ENCODE results near the gene SUDS3. TPM values are rescaled to one million over a fixed set of nuclear protein-coding genes. Genes with fewer than 3 reads are reported as not detected.

The SUDS3 gene
- total RNA-seq, 1 experiment from 2014 or later: 62.8 TPM

GRCh38 chr12:118374909-118375308 lies 1.4 kb upstream of the SUDS3 start:
- Histone ChIP-seq H4K20me1 (ENCODE audit: low read length) (peaks cover 3% of the 10 kb centered on the region; the same call in 1 of the 2 replicates), H3K4me1 (ENCODE audit: insufficient read depth, low read length) (peaks cover 29% of the 10 kb centered on the region), H3K4me2 (ENCODE audit: low read length) (no peak overlapping the region), H2AFZ (ENCODE audit: low read length) (no peak overlapping the region), H3K9me2 (replicated peaks; ENCODE audit: low read length) (no peaks in the 10 kb centered on the region), H3K9me3 (ENCODE audit: low read length) (no peaks in the 10 kb centered on the region), H3K36me3 (ENCODE audit: low read depth, low read length) (peaks cover 7% of the 10 kb centered on the region), H3K9ac (ENCODE audit: low read length) (no peak overlapping the region), H3K27me3 (ENCODE audit: low read length) (no peaks in the 10 kb centered on the region), H3K27ac (ENCODE audit: low read length) (no peak overlapping the region), H3F3A (ENCODE audit: low read length, unreplicated experiment) (no peaks in the 10 kb centered on the region), H3K4me3 (ENCODE audit: low read length) (no peak overlapping the region), H3K79me2 (ENCODE audit: low read length) (peaks cover 63% of the 10 kb centered on the region)
- no TSS peak for BruUV-seq (replicated peaks)
- no peak for TF ChIP-seq EZH2 (IDR thresholded peaks at IDR 0.05; ENCODE audit: low read length, unreplicated experiment)
- TF ChIP-seq EZH2phosphoT487 (IDR thresholded peaks at IDR 0.05; ENCODE audit: borderline replicate concordance, low read length): no peak
- TF ChIP-seq CTCF (conservative IDR thresholded peaks at IDR 0.05; ENCODE audit: low read depth, low read length): no peak
- ATAC-seq (no peak), DNase-seq (no peak)
- CTCF ChIA-PET: interaction anchor here (1.0 to 1.5 kb wide), 4 partner anchors 27 to 254 kb away, joined by 3 to 9 read pairs (median 6); no protein-coding TSS in a partner anchor
- POLR2A ChIA-PET (ENCODE audit: unreplicated experiment): no interaction called here
- intact Hi-C loops (cut with micrococcal nuclease): loop anchor here (1.0 to 10.0 kb wide), 3 partner anchors 210 to 500 kb away; no protein-coding TSS in a partner anchor

DNA sequence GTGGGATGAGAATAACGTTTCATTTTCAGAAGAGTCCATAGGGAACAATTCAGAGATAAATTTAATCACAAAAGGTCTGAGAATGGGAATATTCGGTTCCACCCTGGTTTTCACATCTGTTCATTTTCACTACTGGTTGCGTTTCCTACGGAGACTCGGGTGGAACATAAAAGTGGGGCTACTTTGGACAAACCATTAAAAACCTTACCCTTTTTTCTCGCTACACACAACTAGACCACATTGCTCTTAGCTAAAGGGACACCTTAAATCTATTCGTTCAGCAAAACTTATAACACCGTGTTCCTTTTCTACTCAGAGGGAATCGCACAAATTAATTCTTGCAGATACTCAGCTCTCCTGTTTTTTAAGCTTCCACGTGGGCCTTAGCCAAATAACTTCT lies 1.0 kb upstream of the SUDS3 start:
- POLR2A ChIA-PET (ENCODE audit: unreplicated experiment): interaction anchor here (0.6 kb wide), 1 partner anchor 236 kb away, joined by 3 read pairs; no protein-coding TSS in a partner anchor
- H3K27ac ChIP-seq (ENCODE audit: low read length): no peak overlapping the region
- H3K9me2 ChIP-seq (replicated peaks; ENCODE audit: low read length): no peaks in the 10 kb centered on the region
- H3K9me3 ChIP-seq (ENCODE audit: low read length): no peaks in the 10 kb centered on the region
- H3K79me2 ChIP-seq (ENCODE audit: low read length): peaks cover 63% of the 10 kb centered on the region
- H3K27me3 ChIP-seq (ENCODE audit: low read length): no peaks in the 10 kb centered on the region
- H3K9ac ChIP-seq (ENCODE audit: low read length): peak overlapping the region; percentile 91; the same call in 1 of the 2 replicates
- H2AFZ ChIP-seq (ENCODE audit: low read length): peak overlapping the region; percentile 94
- H3K4me2 ChIP-seq (ENCODE audit: low read length): peak overlapping the region; percentile 89
- no peak for ATAC-seq
- no peaks in the 10 kb centered on the region for H3F3A ChIP-seq (ENCODE audit: low read length, unreplicated experiment)
- BruUV-seq (replicated peaks): no TSS peak
- intact Hi-C loops (cut with micrococcal nuclease): loop anchor here (1.0 to 10.0 kb wide), 2 partner anchors 210 to 501 kb away; no protein-coding TSS in a partner anchor
- CTCF ChIA-PET: interaction anchor here (0.5 to 3.2 kb wide), 9 partner anchors 27 to 500 kb away, joined by 3 to 24 read pairs (median 7); no protein-coding TSS in a partner anchor
- peak overlapping the region; percentile 84; the same call in 1 of the 2 replicates for H3K4me3 ChIP-seq (ENCODE audit: low read length)
- H4K20me1 ChIP-seq (ENCODE audit: low read length): peaks cover 3% of the 10 kb centered on the region; the same call in 1 of the 2 replicates
- no peak for DNase-seq
- peaks cover 11% of the 10 kb centered on the region for H3K36me3 ChIP-seq (ENCODE audit: low read depth, low read length)
- no peak for TF ChIP-seq CTCF (conservative IDR thresholded peaks at IDR 0.05; ENCODE audit: low read depth, low read length)
- no peak for TF ChIP-seq EZH2 (IDR thresholded peaks at IDR 0.05; ENCODE audit: low read length, unreplicated experiment)
- no peak for TF ChIP-seq EZH2phosphoT487 (IDR thresholded peaks at IDR 0.05; ENCODE audit: borderline replicate concordance, low read length)
- peaks cover 27% of the 10 kb centered on the region for H3K4me1 ChIP-seq (ENCODE audit: insufficient read depth, low read length)
